ENCODE measurements around the gene CA10.

The CA10 gene

DNA sequence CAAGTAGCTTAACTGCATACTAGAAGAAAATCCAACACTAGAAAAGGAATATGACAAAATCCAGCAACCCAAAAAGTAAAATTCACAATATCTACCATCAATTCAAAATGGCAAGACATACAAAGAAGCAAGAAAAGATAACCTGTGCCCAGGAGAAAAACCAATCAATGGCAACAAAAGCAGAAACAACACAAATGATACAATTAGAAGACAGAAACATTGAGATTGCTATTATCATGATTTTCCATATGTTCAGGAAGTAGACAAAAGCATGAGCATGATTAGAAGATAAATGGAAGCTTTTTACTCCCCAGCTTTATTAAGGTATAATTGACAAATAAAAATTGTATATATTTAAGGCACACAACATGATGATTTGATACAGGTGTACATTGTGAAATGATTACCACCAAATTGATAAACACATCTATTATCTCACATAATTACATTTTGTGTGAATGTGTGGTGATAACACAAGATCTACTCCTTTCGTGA, 117.3 kb downstream of the CA10 start:
- no peak for DNase-seq

DNA sequence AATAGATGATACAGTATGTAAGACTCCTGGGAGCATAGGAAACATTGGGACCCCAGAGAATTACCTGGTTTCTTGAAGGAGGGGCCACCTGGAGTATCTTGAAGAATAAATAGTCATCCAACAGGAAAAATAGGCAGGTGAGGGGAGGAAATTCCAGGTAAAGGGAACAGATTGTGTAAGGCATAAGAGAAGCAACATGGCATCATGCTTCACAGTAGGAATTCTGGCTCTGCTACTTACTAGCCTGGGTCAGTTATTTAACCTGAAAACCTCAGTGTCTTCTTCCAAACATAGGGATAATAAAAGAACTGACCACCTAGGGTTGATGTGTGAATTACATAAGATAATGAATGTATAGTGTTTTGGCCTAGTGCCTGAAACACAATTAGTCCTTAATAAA, 122.1 kb downstream of the CA10 start:
- DNase-seq = no peak

DNA sequence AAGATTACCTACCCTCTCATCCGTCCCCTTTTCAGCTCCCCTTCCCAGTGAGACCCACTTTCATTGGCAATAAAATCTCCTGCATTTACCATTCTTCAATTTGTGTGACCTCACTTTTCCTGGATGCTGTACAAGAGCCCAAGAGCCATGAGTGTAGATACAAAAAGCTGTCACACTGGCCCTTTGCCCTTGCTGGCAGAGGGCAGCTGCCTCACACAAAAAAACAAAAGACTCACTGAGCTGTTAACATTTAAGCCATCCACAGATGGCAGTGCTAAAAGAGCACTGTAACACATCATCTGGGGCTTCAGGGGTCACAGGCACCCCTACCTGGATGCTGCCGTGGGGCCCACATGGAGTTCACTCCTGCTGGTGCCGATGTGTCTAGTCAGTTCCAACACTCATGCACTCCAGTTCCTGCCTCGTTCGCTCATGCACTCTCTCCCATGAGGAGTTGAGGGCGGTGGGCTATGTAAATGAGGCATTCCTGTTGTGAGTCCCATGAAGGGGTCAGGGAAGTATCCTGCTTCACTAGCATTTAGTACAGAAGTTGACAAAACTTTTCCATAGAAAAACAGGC, 123.1 kb downstream of the CA10 start:
- no peak for DNase-seq

DNA sequence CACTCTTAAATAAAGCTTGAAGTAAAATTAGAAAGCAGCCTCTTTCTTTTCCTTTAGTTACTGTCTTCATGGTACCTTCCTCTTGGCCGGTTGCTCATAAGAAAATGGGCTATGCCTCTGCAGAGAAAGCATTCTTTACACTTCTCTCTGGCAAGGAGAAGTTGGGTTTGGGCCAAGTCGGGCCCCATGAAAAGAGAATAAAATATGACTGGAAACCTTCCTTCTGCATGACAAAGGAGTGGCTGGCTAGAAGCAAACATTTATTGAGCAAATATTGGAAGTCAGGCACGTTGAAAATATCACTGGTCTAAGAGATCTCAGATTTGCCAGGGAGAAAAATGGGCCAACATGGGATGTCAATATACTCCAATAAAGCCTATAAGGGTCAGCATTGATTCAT, 126.1 kb downstream of the CA10 start:
- DNase-seq = no peak

DNA sequence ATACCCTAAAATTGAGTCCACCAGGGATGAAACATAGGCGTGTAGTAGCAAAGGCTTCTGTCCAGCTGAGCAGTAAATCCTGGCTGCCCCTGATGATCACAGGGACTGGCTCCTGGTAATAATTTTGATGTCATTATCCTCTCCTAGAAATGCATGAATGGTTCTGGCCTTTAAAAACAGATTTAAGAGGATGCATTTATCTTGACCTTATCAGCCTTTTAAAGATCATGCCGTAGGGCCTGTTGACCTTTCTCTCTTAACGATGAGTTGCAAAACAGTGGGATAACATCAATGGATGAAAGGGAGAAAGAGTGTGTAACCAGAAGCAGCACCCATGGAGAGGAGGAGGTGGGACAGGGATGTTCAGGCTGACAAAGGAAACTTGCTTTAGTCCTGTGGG, 128.5 kb downstream of the CA10 start:
- DNase-seq = no peak

DNA sequence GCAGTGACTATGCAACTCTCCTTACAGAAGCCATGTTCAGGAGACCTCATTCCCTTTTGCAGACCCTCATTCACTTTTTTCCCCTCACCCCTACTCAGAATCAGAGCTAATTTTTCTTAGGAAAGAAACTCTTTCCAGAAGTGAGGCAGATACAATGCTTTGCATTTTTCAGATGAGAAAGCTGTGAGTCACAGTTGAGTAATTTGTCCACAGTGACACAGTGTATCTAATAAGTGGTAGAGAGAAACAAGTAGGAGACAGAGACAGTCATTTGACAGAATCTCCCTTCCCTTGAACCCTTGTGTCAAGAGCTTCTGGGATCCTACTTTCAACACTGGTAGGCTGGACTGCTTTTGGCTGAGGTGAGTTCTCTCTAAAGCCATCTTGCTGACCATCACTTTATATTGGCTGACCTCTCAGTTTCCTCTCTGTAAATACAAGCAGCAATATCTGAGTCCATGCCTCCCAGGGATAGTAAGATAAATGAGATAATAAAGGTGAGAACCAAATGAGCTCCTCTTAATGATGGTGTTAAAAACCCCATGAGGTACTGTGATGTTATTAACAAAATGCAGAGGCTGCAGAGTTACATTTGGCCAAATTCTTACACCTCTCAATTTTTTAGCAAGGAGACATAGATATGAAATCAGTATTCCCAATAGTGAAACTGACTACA, 130.8 kb downstream of the CA10 start:
- no peak for DNase-seq

DNA sequence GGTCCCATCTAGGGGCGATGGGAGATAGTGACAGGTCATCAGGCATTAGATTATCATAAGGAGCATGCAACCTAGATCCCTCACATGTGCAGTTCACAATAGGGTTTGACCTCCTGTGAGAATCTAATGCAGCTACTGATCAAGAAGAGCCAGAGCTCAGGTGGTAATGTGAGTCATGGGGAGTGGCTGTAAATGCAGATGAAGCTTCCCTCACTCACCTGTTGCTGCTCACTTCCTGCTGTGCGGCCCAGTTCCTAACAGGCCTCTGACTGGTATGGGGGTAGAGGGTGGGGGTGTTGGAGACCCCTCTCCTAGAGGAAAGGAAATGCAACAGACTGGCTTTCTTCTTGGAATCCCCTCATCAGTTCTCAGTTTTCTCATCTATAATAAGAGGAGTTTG, 131.4 kb downstream of the CA10 start:
- no peak for DNase-seq

DNA sequence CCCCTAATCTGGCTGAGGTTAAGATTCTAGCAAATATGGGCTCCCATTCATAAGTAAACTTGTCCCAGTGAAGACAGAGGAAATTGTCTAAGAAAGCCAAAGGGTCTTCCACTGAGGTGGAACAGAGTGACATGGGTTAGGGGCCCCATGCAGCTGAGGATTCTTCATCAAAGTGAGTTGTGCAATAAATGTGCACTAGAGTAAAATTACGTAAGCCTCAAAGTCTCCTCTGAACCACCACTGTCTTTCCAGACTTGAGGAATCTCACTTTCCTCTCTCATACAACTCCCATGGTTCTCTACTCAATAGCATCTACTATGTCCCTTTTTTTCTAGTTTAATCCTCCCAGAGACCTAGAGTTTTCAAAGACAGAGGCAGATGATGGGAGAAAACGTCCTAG, 132.4 kb downstream of the CA10 start:
- DNase-seq = no peak

DNA sequence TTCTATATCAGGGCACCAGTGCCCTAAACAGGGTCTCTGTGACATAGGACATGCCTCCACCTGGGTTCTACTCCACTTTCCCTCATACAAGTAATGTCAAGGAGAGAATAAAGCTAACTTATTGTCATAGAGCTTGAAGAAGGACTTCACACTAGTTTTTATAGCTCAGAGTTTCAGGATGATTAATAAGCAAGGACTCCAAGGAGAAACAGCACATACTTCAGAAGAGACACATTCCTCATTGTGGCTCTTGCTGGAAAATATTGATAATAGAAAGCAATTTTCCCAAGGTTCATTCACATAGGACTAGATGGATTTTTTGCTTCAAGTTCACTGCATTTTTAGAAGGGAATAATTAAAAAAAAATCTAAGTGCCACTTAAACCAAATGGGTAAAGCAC, 133.3 kb downstream of the CA10 start:
- DNase-seq = no peak

DNA sequence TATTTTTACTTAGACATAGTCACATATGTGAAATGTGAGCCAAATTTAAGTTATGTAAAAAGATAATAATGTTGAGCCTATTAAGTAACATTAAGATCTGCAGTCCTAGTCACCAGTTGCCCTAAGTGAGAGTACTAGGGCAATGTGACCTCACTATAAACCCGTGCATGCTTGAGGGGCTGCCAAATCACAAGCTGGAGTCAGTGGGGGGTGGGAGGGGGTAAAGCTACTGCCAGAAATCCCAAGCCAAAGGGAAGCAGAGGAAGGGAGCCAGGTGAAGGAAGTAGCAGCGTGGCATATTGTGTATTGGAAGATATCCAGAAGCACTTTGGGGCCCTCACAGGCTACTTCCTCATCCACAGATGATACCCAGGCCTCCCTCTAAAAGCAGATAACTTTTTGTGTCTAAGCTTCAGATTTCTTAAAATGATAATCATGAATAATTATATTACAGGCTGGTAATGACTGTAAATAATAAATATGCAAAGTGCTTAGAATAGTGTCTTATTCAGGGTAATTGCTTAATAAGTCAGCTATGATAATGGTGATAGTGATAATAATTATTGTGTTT, 134.1 kb downstream of the CA10 start:
- DNase-seq = no peak

DNA sequence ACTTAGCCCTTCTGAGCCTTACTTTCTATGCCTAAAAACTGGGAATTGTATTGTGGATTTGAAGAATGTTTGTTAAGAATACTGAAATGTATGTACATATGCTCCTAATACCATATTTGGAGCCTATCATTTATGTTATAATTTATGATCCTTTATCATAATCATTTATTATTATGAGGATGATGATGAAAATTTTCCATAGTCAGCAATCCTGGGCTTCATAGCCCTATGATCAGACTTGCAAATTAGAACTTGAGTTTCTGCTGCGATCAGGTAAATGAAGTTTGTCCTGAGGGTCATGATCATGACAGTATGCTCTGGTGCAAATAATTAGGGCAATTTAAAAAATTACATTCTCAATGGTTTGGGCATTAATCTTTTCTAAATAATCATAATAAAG, 147.4 kb downstream of the CA10 start:
- DNase-seq = no peak

DNA sequence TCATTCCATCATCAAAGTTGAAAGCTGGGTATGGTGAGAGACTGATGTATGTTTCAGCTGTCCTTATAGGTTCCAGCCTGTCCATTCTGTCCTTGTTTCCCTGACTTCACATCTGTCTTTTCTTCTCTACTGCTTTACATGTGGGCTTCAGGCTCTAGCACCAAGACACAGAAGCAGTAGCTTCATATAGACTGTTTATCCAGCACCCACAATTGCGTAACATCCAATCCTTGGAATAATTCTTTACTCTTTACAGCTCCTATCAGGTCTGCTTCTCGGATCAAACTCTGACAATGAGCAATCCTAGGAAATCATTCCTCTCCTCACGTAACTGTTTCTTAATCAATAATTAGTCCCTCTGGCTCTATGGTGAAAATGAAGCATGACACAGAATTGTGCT, 158.9 kb downstream of the CA10 start:
- DNase-seq = no peak

DNA sequence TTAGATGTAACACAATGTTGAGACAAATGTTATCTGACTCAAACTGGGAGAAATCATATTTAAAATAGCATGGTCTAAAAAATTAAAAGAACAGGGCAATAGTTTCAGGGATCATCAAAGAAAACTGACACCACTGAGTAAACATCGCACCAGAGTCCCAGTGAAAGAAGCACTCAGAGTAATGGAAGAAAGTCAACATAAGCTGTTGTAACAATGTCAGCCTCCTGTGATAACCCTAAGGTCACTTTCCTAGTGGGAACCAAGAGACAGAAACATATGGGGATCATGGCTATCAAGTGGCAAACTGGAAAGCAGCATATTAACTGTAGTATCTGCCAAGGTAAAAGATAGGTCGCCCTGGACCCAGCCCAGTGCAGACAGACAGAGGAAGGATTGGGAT, 160.8 kb downstream of the CA10 start:
- DNase-seq = no peak

DNA sequence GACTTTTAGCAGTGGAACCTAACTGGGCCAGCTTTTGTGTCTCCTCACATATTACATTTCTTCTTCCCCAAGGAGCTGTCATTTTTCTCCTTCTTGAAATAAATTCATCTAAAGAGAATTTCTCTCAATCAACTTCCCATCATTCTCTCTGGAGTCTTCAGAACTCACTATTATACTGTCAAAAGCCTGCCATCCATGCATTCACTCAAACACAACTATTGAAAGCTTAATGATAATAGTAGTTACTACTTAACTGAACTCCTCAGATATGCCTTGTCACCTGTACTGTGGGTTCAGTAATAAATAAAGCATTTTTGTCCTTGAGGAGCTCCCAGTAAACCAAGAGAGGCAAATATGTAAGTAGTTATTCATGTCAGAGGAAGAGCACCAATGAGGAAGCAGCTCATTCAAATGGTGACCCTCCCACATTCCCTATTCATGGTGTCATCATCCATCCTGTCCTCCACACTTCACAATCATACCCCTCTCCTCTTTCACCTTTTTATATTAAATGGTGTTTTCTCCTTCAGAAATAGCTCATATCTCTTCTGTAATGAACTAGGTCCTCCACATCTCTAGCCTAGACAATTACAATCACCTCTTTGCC, 162.6 kb downstream of the CA10 start:
- no peak for DNase-seq

DNA sequence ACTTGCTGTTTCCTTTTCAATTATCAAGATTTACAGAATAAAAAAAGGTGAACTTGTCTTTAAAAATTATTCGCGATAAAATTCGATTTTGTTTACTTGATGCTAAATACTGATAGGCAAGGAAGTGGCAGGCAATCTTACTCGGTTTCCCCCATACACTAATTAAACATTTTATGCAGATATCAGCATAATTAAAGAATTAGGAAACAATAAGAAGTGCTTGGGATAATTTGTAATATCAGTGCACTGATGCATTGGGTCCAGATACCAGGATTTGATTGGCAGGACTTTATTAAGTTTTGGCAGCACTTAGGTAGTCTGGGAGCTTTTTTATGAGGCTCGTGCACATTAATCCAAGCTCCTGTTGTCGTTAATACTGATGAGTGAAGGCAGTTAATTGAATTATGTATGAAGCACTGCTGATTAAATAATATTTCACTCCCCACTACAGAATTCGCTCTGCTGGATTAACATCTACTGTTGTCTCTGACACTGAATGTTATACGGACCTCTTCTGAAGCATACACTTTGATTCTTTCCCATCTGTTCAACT, 165.6 kb downstream of the CA10 start:
- DNase-seq = no peak

DNA sequence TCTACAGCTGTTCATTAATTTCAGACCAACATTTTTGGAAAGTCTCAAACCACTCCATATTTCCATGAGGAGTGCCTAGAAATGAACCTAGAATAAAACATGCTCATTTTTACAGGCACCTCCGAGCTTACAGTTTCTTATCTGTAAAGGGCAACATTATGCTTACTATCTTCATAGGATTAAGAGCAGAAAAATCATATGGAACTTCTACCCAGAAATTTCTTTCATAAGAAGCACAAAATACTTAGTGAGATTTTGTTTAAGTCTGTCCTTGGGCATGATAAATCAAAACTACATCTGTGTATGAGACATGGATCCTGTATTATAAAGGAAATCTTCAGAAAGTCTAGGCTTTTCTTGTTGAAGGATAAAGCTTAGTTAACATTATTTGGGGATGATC, 187.4 kb downstream of the CA10 start:
- DNase-seq = no peak

DNA sequence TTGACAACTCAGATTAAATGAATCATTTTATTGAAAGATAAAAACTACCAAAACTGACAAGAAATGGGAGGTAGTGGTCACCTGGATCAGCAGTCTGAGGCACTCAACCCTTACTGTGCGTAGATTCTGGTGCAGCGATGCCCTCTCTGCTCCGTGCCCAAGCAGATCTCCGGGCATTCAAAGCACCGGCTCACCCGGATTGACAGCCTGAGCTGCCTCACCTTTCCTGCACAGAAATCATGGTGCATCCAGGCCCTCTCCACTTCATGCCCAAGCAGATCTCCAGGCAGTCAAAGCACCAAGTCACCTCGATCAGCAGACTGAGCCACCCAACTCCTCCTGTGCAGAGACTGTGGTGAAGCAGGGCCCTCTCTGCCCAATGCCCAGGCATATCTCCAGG, 196.8 kb downstream of the CA10 start:
- DNase-seq = no peak

DNA sequence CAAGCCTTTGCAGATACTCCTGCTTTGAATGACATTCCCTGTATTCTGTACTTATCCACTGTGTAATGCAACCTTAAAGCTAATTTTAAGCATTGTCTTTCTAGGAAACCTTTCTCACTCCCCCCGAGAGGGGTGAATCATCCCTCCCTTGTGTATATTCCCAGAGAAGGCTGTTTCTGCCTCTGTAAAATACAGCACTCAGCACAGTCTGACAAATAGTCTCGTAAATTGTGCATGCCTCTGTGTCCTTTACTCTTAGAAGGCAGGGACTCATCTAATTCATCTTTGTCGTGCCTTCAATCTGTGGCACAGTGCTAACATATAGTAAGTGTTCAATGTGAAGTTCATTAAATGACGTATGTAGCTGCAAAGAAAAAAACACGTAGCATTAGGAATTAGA, 200.7 kb downstream of the CA10 start:
- no peak for DNase-seq

DNA sequence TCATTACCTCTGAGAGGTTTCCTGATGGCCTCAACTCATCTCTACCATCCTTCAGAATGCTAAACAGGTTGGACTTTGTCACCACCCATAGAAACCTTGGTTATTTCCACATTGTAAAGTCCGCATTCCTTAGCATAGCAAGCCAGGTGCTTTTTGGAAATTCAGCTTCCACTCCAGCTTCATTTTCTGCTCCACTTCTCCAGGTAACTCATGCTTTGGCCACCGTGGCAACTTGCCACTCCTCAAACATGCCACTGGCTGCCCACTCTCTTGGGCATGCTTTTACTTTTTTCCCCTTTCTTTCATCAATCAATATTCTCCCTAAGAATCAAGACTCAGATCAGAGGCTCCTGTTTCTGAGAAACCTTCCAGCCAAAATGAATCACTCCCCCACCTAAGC, 203.3 kb downstream of the CA10 start:
- no peak for DNase-seq

DNA sequence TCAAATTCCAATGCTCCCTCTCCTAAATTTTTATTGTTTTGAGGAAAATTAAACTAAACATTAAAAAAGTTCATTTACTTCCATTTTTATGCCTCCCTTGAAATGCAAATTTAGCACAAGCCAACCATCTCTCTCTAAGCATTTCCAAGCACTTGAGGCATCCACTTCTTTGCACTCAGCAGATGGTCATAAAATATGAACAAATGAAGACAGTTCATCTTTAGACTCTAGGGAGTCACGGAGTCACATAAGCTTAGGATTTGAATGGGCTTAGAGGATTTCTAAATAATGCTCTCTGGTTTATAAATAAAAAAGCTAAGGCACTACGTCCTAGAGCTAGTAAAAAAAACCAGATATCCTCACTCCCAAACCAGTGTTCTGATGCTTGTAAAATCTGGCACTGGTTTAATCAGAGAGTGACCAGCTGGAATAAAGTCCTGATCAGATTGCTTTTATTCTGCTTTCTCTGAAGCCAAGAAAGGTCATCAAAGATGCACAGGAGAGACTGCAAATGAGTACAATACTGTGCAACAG, 204.2 kb downstream of the CA10 start:
- no peak for DNase-seq

DNA sequence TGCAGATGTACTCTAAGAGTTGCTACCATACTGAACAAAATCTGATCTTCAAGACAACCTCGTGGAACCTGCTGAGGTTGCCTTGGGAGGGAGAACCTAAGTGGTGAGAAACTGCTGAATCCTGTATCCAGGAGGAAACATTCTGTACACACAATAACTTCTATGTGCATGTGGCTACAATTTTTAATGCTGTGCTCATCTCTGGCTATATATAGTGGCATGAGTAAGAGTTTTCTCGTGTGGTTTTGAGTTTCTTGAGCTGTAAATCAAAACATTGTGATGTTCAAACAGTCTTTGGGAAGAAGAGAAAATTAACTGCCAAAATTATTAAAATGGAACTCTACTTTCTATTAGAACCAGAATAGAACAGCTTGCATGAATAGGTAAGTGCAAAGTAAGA, 206.8 kb downstream of the CA10 start:
- no peak for DNase-seq

DNA sequence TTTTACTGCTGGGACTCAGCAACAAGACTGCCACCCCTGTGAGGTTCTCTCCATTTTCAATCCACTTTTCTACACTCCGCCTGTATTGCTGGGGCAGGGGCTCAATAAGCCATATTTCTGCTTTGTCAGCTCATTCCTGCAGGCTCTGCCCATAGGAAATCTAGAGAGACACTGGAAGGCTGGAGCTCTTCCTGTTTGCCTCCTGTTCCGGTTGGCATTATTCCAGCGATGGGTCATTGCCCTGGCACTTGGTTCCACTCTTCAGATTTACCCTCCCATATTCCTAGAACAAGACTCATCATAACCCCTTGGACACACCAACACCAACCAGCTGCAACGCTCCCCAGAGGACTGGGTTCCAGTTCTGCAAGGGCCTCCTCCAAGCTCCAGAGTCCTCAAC, 210.4 kb downstream of the CA10 start:
- DNase-seq = no peak

DNA sequence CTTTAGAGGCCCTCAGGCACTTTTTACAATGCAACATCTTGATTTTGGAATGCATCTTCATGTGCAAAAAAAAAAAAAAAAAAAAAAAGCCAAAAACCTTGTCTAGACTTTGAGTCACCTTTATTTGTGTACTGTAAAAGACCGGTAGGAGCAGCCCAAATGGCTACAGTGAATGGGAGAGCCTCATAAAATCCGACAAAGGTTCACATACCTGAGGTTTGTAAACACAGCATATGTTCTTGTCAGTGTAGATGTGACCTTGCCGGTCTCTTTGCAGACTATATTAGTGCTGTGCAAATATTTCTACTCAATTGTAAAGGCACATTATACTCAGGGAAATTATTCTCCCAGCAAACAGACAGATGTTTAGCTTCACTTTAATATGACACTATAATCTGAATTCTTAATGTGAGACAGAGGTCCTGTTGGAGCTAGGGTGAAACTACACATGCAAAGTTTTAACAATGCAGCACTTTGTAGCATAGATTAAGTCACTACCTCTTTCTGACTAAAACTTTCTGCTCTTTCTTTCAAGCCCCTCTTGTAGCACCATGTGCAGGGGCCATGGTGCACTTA, 211.3 kb downstream of the CA10 start:
- no peak for DNase-seq
